ENCODE results near the gene ASCC1. TPM values are rescaled to one million over a fixed set of nuclear protein-coding genes. Genes with fewer than 3 reads are reported as not detected.
A peak's percentile ranks its signal among the peaks of the same experiment; 100 is the strongest.

Gene ASCC1
- total RNA-seq, 2 donors from 2014 or later = 15.2 to 30.3 TPM

GRCh38 chr10:72258617-72259016 lies 42.5 kb upstream of the ASCC1 start:
- no peak for DNase-seq (ENCODE audit: low spot score)
- Histone ChIP-seq H3K4me1 (ENCODE audit: control insufficient read depth in 1 of 2, low read depth in 2 of 2) (peaks cover 54 to 75% of the 10 kb centered on the region in 2 donors), H3K36me3 (no peaks in the 10 kb centered on the region), H3K27ac (peak overlapping the region in 1 of 2 donors; percentile 69), H3K27me3 (replicated peaks; ENCODE audit: insufficient read depth) (no peaks in the 10 kb centered on the region), H3K4me3 (no peak overlapping the region), H3K9me3 (no peaks in the 10 kb centered on the region)
- TF ChIP-seq CTCF (IDR thresholded peaks at IDR 0.05) = no peak
- ATAC-seq (ENCODE audit: insufficient number of reproducible peaks, low FRiP score, low read depth) = no peak

- H3K4me1 ChIP-seq (ENCODE audit: control insufficient read depth in 1 of 2, low read depth in 2 of 2) = peaks cover 60 to 86% of the 10 kb centered on the region in 2 donors
- no peak for TF ChIP-seq CTCF (IDR thresholded peaks at IDR 0.05)
- no peaks in the 10 kb centered on the region for H3K27me3 ChIP-seq (replicated peaks; ENCODE audit: insufficient read depth)
- H3K9me3 ChIP-seq = no peaks in the 10 kb centered on the region
- no peak for ATAC-seq (ENCODE audit: insufficient number of reproducible peaks, low FRiP score, low read depth)
- H3K27ac ChIP-seq = peak overlapping the region; percentile 36 to 94
- no peaks in the 10 kb centered on the region for H3K36me3 ChIP-seq
- H3K4me3 ChIP-seq = no peak overlapping the region
- no peak for DNase-seq (ENCODE audit: low spot score)
These were observed 41.2 kb upstream of the ASCC1 start for GRCh38 chr10:72257051-72257892.

GRCh38 chr10:72255977-72256729 lies 40.1 kb upstream of the ASCC1 start:
- Histone ChIP-seq H3K4me3 (no peak overlapping the region), H3K36me3 (no peaks in the 10 kb centered on the region), H3K27me3 (replicated peaks; ENCODE audit: insufficient read depth) (no peaks in the 10 kb centered on the region), H3K4me1 (ENCODE audit: control insufficient read depth in 1 of 2, low read depth in 2 of 2) (peaks cover 60 to 86% of the 10 kb centered on the region in 2 donors), H3K9me3 (no peaks in the 10 kb centered on the region), H3K27ac (peak overlapping the region; percentile 90 to 94)
- ATAC-seq (ENCODE audit: insufficient number of reproducible peaks, low FRiP score, low read depth) (no peak), DNase-seq (ENCODE audit: low spot score) (no peak)
- no peak for TF ChIP-seq CTCF (IDR thresholded peaks at IDR 0.05)

- peaks cover 63 to 86% of the 10 kb centered on the region in 2 donors for H3K4me1 ChIP-seq (ENCODE audit: control insufficient read depth in 1 of 2, low read depth in 2 of 2)
- no peaks in the 10 kb centered on the region for H3K36me3 ChIP-seq
- peak; percentile 76 for ATAC-seq (ENCODE audit: insufficient number of reproducible peaks, low FRiP score, low read depth)
- peak overlapping the region; percentile 90 to 94 for H3K27ac ChIP-seq
- peak overlapping the region; percentile 4 for H3K4me3 ChIP-seq
- peak; percentile 66 for DNase-seq (ENCODE audit: low spot score)
- no peak for TF ChIP-seq CTCF (IDR thresholded peaks at IDR 0.05)
- H3K27me3 ChIP-seq (replicated peaks; ENCODE audit: insufficient read depth) = no peaks in the 10 kb centered on the region
- H3K9me3 ChIP-seq = no peaks in the 10 kb centered on the region
These were observed 38.9 kb upstream of the ASCC1 start for GRCh38 chr10:72254813-72255568.
